Neuron (in vitro differentiated cells): ENCODE results near the gene FHOD3.

Experiments used
- H2AFZ ChIP-seq: one replicate; pipeline ENCODE4 v1.6.1; 2013; ENCODE audit warnings: low read depth, mild to moderate bottlenecking, inconsistent platforms, low read length, moderate library complexity
- H3K27me3 ChIP-seq: one replicate; pipeline ENCODE4 v1.6.1; 2013; ENCODE audit warnings: low read length; ENCODE audit not compliant: insufficient read depth
- H3K36me3 ChIP-seq: one replicate; pipeline ENCODE4 v1.6.1; 2013; ENCODE audit warnings: low read length; ENCODE audit not compliant: insufficient read depth
- H3K4me1 ChIP-seq: one replicate; pipeline ENCODE4 v1.6.1; 2013; ENCODE audit warnings: low read length; ENCODE audit not compliant: insufficient read depth
- H3K4me3 ChIP-seq: 2 replicates; pipeline ENCODE4 v1.5.1; 2013; ENCODE audit warnings: mild to moderate bottlenecking, low read length, moderate library complexity
- H3K9me3 ChIP-seq: one replicate; pipeline ENCODE4 v1.6.1; 2013; ENCODE audit warnings: low read length

The FHOD3 gene

GRCh38 chr18:36389811-36390581 is 92.5 kb downstream of the FHOD3 start:
- no peaks in the 10 kb centered on the region for H3K9me3 ChIP-seq
- no peak overlapping the region for H2AFZ ChIP-seq
- no peaks in the 10 kb centered on the region for H3K36me3 ChIP-seq
- no peaks in the 10 kb centered on the region for H3K27me3 ChIP-seq
- no peaks in the 10 kb centered on the region for H3K4me1 ChIP-seq
- H3K4me3 ChIP-seq = no peak overlapping the region

DNA sequence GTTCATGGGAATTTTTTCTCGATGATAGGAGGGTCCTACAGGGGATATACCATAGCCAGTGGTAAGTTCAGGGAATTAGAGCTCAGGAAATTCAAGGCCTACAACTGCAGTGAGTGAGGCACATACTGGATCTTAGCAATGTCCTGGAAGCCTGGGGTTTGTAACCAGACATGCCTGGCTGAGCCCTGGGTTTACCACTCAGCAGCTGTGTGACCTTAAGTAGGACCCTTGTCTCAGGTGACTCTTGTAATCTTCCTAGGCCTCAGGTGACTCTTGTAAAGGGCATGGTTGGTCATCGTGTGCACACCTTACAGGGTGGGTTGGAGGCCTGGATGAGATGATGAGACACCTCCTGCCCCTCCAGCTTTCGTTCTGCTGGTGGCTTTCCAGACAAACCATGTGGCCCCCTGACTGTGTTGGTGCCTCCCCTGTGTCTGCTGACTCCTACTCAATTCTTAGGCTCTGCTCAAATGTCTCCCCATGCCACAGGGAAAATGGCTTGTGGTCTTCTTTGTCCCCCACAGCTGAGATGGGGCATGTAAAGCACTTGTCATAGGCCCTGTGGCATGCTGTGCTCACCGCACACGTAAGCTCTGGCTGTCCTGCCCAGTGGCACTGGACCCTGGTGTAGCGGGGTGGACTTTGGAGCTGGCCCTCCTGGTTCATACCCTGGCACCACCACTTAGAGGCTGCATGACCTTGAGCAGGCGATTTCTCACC is 94.1 kb downstream of the FHOD3 start:
- Histone ChIP-seq H2AFZ (no peak overlapping the region), H3K27me3 (no peaks in the 10 kb centered on the region), H3K4me1 (no peaks in the 10 kb centered on the region), H3K9me3 (no peaks in the 10 kb centered on the region), H3K36me3 (no peaks in the 10 kb centered on the region), H3K4me3 (no peak overlapping the region)

DNA sequence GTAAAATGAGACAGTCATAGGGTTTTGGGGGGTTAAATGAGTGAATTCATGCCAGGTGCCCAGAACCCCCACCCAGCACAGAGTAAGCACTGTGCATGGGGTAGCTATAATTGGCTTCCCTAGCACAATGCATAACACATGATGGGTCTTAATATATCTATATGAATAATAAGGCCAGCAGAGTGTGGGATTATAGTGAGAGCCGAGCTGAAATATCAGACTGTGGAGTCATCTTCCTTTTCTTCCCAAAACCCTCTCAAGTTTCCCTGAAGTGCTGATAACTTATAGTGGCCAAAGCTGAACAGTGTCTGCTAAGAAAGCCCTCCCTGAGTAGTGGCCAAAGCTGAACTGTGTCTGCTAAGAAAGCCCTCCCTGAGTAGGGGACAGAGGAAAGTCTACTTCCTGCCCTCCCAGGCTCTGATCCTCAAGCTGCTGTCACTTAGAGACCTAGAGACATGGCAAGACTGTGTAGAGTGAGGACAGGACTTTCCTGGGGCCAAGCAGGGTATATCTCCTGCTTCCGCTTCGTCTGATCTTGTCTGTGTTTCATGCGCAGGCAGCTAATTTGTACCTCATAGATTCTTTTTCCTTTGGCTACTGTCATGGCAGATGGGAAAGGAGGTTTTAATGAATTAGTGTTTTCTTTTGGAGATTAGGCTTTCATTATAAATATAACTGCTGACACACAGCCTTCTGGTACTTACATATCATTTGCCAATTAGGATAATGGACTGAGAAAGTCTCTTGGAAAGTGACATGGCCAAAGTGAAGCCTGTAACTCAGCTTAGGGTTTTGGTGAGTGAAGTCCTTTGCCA is 94.9 kb downstream of the FHOD3 start:
- Histone ChIP-seq H3K4me3 (no peak overlapping the region), H2AFZ (no peak overlapping the region), H3K36me3 (no peaks in the 10 kb centered on the region), H3K9me3 (no peaks in the 10 kb centered on the region), H3K27me3 (no peaks in the 10 kb centered on the region), H3K4me1 (no peaks in the 10 kb centered on the region)

DNA sequence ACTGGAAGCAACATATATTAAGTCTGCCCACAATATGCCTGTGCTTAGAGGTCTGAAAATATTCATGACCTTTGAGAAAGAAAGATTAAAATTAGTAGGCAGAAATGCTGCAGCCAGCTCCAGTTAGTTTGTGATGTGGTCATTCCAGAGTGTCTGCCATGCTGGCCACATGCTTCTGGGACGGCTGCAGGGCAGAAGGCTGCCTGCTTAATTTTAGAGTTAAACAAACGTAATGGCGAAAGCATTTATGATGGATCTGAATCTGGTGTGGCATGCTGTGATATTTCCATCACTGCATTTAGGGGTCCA is 95.4 kb downstream of the FHOD3 start:
- no peak overlapping the region for H2AFZ ChIP-seq
- no peaks in the 10 kb centered on the region for H3K27me3 ChIP-seq
- no peaks in the 10 kb centered on the region for H3K9me3 ChIP-seq
- no peak overlapping the region for H3K4me3 ChIP-seq
- no peaks in the 10 kb centered on the region for H3K4me1 ChIP-seq
- H3K36me3 ChIP-seq = no peaks in the 10 kb centered on the region

- no peaks in the 10 kb centered on the region for H3K27me3 ChIP-seq
- H3K36me3 ChIP-seq = no peaks in the 10 kb centered on the region
- H3K4me3 ChIP-seq = no peak overlapping the region
- H2AFZ ChIP-seq = no peak overlapping the region
- no peaks in the 10 kb centered on the region for H3K9me3 ChIP-seq
- no peaks in the 10 kb centered on the region for H3K4me1 ChIP-seq
Observed at GRCh38 chr18:36394486-36394885, 97.0 kb downstream of the FHOD3 start.

DNA sequence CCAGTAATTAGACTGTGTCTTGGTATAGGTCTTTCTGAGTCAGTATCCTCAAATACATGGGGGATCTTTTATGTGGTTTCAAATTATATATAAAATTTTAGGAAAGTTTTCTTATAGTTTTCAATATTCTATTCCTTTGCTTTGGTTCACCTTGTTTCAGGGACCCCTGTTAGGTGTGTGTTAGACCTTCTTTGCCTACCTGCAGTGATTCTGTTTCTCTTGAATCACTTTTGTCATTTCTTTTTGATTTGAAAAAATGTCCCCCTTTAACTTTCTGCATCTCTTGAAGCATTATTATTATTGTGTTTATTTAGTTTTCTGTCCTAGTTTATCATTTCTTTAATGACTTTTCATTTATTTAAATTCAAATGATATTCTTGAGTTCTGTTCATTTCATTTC is 98.7 kb downstream of the FHOD3 start:
- no peaks in the 10 kb centered on the region for H3K36me3 ChIP-seq
- no peak overlapping the region for H3K4me3 ChIP-seq
- H3K27me3 ChIP-seq = no peaks in the 10 kb centered on the region
- H2AFZ ChIP-seq = no peak overlapping the region
- no peaks in the 10 kb centered on the region for H3K4me1 ChIP-seq
- peaks cover 3% of the 10 kb centered on the region for H3K9me3 ChIP-seq

DNA sequence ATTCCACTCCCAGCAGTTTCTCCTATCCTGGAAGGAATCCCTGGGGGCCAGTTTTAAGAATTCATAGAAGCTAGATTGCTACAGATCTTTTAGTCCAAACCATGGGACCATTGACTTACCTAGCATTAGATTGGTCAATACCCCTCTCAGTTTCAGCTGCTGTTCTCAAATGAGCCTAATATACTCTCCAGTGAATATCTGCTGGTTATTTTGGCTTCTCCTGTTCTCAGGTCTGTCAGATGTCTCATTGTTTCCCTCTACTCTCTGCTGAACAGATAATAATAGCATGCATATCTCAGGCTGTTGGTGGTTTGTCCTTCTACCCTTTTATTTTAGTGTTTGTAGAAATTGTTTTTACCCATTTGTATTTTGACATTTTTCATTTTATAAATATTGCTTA is 99.5 kb downstream of the FHOD3 start:
- Histone ChIP-seq H3K9me3 (peaks cover 3% of the 10 kb centered on the region), H3K4me3 (no peak overlapping the region), H3K27me3 (no peaks in the 10 kb centered on the region), H3K36me3 (no peaks in the 10 kb centered on the region), H2AFZ (no peak overlapping the region), H3K4me1 (no peaks in the 10 kb centered on the region)

GRCh38 chr18:36398419-36398818 is 100.9 kb downstream of the FHOD3 start:
- H3K36me3 ChIP-seq = no peaks in the 10 kb centered on the region
- no peak overlapping the region for H2AFZ ChIP-seq
- no peaks in the 10 kb centered on the region for H3K27me3 ChIP-seq
- no peaks in the 10 kb centered on the region for H3K4me1 ChIP-seq
- H3K4me3 ChIP-seq = no peak overlapping the region
- H3K9me3 ChIP-seq = peaks cover 3% of the 10 kb centered on the region

- Histone ChIP-seq H3K9me3 (peaks cover 3% of the 10 kb centered on the region), H3K27me3 (no peaks in the 10 kb centered on the region), H3K36me3 (no peaks in the 10 kb centered on the region), H3K4me1 (no peaks in the 10 kb centered on the region), H3K4me3 (no peak overlapping the region), H2AFZ (no peak overlapping the region)
Observed at GRCh38 chr18:36399055-36399454, 101.5 kb downstream of the FHOD3 start.

DNA sequence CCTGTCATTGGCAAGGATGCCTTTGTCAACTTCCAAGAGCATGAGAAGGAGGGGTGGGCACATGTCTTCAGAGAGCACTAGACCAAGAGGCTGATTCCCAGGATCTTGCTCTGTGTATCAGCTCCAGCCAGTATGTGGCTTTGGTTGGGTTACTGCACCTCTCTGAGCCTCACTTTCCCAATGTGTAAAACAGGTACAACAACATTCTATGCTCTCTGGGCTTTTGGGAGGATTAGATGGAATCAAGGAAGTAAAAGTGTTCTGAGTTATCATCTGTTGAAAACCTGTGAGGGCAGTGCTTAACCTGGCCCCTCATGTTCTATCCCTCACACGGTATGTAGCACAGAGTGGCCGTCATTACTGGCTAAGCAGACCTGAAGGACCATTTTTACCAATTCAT is 103.9 kb downstream of the FHOD3 start:
- Histone ChIP-seq H3K27me3 (no peaks in the 10 kb centered on the region), H3K4me1 (no peaks in the 10 kb centered on the region), H3K9me3 (peaks cover 3% of the 10 kb centered on the region)

DNA sequence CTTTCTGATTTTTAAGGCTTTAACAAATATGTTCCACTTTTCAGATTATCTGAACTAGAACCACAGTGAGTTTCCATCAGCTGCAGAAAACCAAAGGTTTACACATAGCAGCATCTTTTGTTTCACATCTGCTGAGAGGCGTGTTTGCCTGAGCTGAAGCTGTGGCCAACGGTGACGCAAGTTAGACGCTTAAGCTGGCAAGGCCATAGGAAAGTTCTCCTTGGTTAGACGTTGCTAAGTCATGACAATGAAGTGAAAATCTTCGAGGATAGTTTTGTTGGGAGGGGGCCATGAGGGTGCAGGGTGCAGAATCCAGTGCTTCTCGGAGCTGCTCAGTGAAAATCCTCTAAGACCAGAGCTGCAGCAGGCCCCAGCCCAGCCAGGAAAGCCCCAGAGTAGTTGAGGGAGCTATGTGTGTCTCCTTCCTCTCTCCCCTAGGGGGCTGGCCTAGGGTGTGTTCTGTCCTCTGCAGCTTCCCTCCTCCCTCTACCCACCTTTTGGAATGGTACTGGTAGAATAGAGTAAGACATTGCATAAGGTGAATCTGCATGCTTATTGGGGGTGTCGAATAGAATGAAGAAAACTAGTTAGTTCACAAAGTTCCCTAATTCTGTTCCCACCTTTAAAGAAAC is 105.4 kb downstream of the FHOD3 start:
- Histone ChIP-seq H3K36me3 (no peaks in the 10 kb centered on the region), H3K4me3 (no peak overlapping the region), H2AFZ (no peak overlapping the region), H3K9me3 (peaks cover 3% of the 10 kb centered on the region), H3K27me3 (no peaks in the 10 kb centered on the region), H3K4me1 (no peaks in the 10 kb centered on the region)

More for the DNA sequence above, 103.9 kb downstream of the FHOD3 start:
- Histone ChIP-seq H3K36me3 (no peaks in the 10 kb centered on the region), H3K4me3 (no peak overlapping the region), H2AFZ (no peak overlapping the region)

DNA sequence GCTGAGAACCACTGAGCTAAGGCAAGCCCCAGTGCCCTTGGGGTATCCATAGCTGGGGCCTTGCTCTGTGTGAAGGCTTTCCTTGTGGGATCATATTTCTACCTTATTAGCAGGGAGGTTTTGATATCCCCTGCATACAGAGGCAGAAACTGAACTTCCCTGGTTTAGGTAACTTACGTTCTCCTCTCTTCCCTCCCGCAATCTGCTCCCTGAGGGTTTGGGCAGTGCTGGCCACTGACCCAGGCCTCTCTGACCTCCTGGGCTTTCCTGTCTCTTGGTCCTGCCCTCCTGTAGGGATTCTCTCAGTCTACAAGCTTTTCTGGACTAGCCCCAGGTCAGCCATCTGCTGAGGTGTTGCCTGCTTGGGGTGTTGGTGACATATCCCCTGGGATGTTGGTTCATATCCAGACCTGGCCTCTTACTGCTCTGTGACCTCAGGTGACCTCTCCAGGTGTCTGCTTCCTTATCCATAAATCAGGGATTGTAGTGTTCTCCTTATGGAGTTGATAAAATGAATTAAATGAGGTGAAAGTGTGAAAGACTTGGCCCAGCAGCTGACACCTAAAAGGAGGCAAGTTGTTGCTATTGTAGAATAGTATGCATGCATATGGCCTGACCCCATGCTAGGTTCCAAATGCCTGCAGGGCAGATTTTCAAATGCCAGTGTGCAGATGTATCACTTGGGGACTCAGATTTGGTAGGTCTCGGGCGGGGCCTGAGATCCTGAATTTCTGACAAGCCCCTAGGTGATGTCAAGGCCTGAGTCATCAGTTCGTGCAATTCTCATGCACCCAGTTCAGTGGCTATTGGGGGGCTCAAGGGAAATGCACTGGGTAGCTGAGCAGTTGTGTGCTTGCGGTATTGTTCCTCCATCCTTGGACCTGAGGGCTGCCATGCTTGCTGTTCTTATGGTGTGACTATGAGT is 106.6 kb downstream of the FHOD3 start:
- H3K4me1 ChIP-seq = no peaks in the 10 kb centered on the region
- no peaks in the 10 kb centered on the region for H3K36me3 ChIP-seq
- H3K27me3 ChIP-seq = no peaks in the 10 kb centered on the region
- peaks cover 3% of the 10 kb centered on the region for H3K9me3 ChIP-seq
- no peak overlapping the region for H3K4me3 ChIP-seq
- H2AFZ ChIP-seq = no peak overlapping the region
